Measurements from ENCODE around the gene SYNRG.
A peak's percentile ranks its signal among the peaks of the same experiment; 100 is the strongest.

SYNRG gene

DNA sequence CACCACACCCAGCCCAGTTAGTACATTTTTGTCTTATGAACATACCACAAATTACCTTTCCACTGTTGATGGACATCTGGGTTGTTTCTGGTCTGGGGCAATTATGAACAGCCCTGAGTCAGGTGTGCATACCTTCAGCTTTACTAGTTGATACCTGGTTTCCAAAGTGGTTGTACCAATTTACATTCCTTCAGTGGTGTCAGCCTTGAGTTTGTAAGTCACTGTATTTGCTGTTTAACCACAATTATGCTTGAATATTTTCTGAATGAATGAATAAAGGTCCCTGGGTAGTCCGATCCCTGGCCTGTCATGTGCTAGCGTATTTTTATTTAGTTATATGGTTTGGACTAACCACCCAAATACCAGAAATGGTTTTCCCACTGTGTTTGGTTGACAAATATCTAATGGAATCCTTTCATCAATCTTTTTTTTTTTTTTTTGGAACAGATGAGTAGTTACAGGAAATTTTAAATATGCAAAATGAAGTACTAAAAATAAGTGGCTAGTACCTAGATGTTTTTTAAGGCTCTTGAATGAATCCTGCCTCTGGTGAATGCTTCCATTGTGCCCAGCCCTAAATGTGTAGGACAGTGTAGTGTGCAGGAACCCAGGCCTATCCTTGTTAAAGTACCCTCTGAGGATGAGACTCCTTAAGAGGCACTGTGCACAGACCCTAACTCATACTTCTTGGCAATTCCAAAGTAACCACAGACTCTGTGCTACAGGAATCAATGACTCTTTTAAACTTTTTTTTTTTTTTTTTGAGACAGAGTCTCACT, 115.8 kb downstream of the SYNRG start:
- DNase-seq = no peak

DNA sequence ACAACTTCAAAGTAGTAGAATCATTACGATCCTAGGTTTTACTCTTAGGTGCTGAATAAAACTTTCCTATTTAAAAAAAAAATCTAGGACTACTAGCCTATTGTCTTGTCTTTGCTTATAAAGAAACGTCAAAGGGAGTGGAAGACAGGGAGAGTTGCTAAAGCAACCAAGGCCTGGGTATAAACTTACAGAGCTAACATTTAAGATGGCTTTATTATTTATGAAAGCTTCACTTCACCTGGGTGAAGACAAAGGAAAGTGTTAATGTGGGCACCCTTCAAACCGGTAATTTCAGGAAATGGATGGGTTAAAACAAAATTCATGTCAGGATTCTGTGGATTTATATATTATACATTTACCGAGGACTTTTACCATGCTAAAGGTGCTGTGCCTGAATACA, 117.1 kb downstream of the SYNRG start:
- no peak for DNase-seq

DNA sequence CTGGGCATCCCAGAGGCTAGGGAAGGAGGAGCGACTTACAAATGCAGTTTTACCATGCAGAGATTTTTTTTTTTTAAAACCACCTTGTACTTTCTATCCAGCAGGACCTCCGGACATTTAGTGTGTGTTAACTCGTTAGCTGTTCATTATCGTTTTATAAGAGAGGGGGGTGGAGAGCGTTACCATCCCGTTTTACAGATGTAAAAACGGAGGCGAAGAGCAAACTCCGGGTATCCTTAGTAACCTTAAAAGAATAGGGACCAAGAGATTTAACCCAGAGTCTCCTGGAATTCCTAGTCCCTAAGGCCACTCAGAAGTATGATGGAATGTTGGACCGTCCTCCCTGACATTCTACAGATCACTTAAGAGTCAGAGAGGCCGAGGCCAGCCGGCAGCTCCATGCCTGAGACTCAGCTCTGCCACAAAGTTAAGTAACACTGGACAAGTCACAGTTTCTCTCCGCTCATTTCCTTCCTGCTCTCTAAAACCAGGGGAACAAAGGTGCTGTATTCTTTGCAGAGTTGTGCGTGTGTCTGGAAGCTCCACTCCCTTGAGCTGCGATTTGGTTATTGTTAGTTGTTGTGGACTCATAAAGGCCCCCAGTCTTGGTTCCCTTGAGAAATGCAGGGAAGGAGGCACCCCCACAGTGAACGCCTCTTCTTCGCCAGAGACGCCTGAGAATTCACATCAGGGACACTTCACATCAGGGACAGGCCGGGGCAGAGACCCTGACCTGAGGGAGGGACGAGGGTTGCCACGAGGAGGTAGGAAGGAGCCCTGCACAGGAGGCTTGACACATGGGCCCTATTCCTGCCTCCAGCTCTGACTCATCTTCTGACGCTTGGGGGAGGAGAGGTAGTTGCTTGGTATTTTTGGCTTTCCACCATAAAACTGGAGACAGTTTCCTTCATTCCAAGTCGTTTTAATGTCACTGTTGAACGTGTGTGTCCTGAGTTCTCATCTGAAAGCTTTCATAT, 118.3 kb downstream of the SYNRG start:
- DNase-seq = no peak

DNA sequence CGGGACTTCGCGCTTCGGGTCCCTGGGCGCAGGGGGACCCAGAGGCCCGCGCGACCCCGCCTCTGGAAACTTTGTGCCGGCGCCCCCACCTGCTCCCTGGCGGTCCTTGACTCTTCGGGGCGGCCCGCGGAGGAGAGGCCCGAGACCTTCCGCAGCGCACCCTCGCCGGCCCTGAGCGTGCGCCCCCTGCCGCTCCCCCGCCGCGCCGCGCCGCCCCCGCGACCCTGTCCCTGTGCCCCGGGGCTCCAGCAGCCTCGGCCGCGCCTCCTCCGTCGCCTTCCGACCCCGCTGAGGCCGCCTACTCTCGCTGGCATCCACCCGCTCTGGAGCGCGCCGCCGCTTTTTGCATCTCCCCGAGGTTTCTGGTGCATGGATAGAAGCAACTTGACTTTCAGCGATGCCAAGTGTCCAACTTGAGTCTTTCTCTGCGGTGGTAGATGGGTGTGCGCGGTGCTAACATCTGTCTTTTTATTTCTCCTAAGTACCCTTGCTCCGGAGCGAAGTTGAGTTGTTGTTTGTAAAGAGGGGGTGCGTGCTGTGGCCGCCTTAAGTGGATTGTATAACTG, 119.1 kb downstream of the SYNRG start:
- DNase-seq = peak; percentile 62 to 76 (median 68)

- peak; percentile 68 to 87 (median 76) for DNase-seq
Measured at GRCh38 chr17:37489197-37490001, 119.8 kb downstream of the SYNRG start, which contains the start of gene DUSP14. TSS of gene DUSP14 (plus strand) at chr17:37489891. CDS start at chr17:37512273, 22,382 bp downstream.

DNA sequence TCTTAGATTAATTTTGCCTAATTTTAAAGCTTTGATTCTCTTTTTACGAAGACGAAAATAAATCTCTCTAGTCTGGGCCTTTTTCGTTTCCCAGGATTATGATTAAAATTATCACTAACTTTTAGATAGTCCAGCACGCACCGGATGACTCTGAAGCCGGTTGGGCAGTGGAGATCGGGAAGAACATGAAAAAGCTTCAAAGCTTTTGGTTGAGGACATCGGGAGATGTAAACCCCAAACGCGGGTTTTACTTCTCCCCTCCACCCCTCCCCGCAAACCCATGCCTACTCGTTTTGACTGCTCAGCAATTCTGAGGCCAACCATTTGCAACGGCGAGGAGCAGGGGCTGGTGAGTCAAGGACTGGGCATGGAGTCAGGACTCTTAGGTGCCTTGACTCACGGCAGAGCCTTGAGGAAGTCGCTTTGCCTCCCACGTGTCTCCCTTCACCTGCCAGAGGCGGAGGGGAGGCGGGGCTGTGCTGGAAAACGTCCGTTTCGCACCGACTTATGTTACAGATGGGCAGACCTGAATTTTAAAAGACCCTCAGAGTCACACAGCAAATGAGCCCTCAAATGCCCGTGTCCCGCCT, 120.5 kb downstream of the SYNRG start:
- DNase-seq = peak in 5 of 6 experiments; percentile 8 to 74 (median 51)

DNA sequence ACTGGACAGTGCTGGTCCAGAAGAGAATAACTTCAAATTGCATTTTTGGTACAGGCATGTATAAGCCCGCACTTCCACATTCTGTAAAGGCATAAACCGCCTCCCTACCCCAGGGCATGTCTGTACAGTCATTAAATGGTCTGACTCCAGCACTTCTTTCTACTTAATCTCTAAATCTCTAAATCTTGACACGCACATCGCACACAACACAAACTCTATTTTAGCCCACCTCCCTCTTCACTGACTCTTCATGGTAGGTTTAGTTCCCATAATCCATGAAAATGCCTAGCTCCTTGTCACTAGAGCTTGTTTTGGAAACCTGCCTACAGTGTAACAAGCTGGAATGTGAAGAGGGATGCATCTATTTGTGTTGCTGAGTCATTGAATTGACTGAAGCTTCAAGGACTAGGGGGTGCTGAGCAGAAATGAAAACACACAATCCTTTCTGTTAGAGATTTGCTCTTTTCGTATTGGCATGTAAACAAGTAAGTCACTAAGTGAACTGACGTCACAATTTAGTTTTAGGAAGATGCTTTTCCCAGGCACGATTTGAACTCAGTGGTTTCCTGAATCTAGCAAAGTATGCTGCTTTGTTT, 121.1 kb downstream of the SYNRG start:
- DNase-seq = peak in 1 of 6 experiments; percentile 11

- no peak for DNase-seq
Measured at GRCh38 chr17:37485938-37486570, 123.2 kb downstream of the SYNRG start.

- no peak for DNase-seq
Measured at GRCh38 chr17:37483311-37484039, 125.7 kb downstream of the SYNRG start.

DNA sequence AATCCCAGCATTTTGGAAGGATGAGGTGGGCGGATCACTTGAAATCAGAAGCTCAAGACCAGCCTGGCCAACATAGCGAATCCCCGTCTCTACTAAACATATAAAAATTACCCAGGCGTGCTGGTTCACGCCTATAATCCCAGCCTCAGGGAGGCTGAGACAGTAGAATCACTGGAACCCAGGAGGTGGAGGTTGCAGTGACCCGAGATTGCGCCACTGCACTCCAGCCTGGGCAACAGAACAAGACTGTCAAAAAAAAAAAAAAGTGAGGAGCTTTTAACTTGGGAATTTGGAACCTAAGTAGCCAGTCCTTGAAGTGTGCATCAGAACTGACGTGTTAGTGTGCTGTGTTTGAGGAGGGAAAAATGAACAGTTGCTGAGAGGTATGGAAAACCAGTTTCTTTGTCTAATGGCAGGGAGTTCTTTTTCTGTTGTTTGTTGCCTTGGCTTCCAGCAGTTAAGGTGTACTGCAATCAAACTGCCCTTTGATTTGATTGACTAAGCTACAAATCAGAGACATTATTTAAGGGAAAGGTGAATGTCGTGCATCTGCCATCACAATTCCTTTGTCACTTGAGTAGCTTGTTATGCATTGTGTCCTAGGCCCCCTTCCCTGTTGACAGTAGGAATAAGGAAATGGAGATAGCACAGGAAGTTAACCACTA, 128.1 kb downstream of the SYNRG start:
- no peak for DNase-seq

- no peak for DNase-seq
Measured at GRCh38 chr17:37480427-37480826, 128.8 kb downstream of the SYNRG start.

DNA sequence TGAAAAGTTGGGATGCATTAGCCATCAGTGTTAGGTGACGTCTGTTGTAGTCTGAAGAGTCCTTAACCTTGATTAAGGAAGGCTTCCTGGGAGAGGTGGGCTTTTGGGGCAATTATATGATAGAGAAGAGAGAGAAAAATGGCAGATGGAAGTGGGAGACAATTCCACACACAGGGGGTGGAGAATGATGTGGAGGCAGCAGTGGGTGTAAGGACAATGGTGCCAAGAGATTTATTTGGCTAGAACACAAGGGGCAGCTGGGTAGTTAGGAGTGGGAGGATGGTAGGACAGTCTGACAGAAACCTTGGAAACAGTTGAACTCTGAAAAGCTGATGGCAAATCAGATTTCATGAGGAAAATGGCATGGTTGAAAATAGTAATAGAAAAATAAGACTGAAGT, 130.2 kb downstream of the SYNRG start:
- no peak for DNase-seq

- no peak for DNase-seq
Measured at GRCh38 chr17:37478187-37478586, 131.0 kb downstream of the SYNRG start.

GRCh38 chr17:37476431-37477120, 132.6 kb downstream of the SYNRG start:
- DNase-seq = no peak

DNA sequence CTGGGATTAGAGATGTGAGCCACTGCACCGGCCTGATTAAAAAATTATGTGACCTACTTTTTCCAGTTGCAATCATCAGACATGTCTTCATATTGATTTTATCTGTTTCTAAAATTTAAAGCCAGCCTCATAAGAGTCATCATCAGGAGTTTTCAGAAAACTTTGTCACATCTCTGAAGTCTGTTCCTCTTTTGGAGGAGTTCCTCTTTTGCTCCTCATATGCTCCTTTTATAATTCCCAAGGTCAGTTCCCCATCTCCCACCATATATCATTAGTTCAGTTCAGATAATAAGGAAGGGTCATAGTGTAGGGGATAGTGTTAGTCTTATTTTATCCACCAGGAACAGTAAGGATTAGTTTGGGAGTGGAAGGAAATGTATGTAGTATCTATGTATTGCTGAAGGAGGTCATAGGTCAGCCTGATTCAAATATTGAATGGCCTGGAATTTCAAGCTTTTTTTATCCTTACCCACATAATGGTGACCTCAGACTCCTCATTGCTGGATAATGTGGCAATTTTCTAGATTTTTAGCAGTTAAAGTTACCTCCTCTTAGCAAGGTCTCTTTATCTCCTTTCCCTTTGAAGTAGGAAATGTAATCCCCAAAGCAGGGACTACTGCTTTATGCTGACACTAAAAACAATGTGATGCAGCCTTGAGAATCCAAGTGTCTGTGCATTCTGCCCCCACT, 133.3 kb downstream of the SYNRG start:
- DNase-seq = no peak

- no peak for DNase-seq
Measured at GRCh38 chr17:37470181-37470580, 139.0 kb downstream of the SYNRG start.

- DNase-seq = no peak
Measured at GRCh38 chr17:37466471-37466870, 142.7 kb downstream of the SYNRG start.

DNA sequence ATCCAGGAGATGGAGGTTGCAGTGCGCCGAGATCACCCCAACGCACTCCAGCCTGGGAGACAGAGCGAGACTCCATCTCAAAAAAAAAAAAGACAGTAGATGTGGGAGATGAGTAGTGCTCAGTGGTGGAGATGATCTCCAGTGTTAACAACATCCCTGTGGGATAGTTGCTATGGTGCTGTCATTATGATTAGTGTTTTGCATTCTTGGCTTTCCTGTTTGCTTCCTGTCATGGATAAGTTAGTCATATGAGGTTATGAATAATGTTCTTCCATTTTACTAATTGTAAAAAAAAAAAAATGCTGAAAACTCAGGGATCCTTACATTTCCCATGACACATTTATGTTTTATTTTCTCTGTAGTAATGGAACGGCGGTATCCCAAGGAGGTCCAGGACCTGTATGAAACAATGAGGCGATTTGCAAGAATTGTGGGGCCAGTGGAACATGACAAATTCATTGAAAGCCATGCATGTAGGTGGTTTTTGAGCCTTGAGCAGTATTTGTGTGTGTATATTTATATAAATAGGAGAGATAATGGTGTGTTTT, 144.1 kb downstream of the SYNRG start:
- no peak for DNase-seq

Data from stimulated activated naive CD4-positive, alpha-beta T cell (primary cell).